NCI-H1417 treated with DMSO at 0.1 percent for 48 hours (cell line): ENCODE results near the gene ZNF354B.
"Not testable (repeated sequence)": the region's sequence is repeated elsewhere in the genome, so short reads cannot be mapped to it uniquely, and the experiment has no call there.

Experiments used
- DNase-seq: peaks from one replicate; lab custom pipeline; 2025; lab: John Stamatoyannopoulos, UW

Gene ZNF354B

GRCh38 chr5:178859625-178860521, at the start of gene ZNF354B:
ZNF354B (plus strand) TSS chr5:178859953; CDS start chr5:178861048, 1,095 bp downstream.
- DNase-seq, result peak; percentile 11

- DNase-seq, result no peak
These were observed 42.2 kb upstream of the ZNF354B start for GRCh38 chr5:178817506-178817905.

- DNase-seq, result no peak
These were observed 41.7 kb upstream of the ZNF354B start for GRCh38 chr5:178818094-178818493.

GRCh38 chr5:178820001-178820400, 39.8 kb upstream of the ZNF354B start:
- DNase-seq, result no peak

- DNase-seq, result no peak
These were observed 34.3 kb upstream of the ZNF354B start for GRCh38 chr5:178825444-178825843.

- DNase-seq, result no peak
These were observed 33.5 kb upstream of the ZNF354B start for GRCh38 chr5:178826216-178826615.

GRCh38 chr5:178827636-178828035, 32.1 kb upstream of the ZNF354B start:
- DNase-seq, result no peak

GRCh38 chr5:178831049-178831448, 28.7 kb upstream of the ZNF354B start:
- DNase-seq, result no peak

GRCh38 chr5:178832618-178833201, 27.0 kb upstream of the ZNF354B start:
- no peak for DNase-seq

- DNase-seq, result no peak
These were observed 23.1 kb upstream of the ZNF354B start for GRCh38 chr5:178836628-178837027.

- DNase-seq, result not testable (repeated sequence)
These were observed 20.9 kb upstream of the ZNF354B start for GRCh38 chr5:178838695-178839318.

- no peak for DNase-seq
These were observed 20.4 kb upstream of the ZNF354B start for GRCh38 chr5:178839319-178839704.

- DNase-seq, result not testable (repeated sequence)
These were observed 19.4 kb upstream of the ZNF354B start for GRCh38 chr5:178840399-178840798.

- no peak for DNase-seq
These were observed 10.4 kb upstream of the ZNF354B start for GRCh38 chr5:178849316-178849715.

GRCh38 chr5:178851951-178852350, 7.8 kb upstream of the ZNF354B start:
- DNase-seq, result no peak

- no peak for DNase-seq
These were observed 5.5 kb upstream of the ZNF354B start for GRCh38 chr5:178854284-178854683.

GRCh38 chr5:178860615-178861014, 862 bp downstream of the ZNF354B start:
- not testable (repeated sequence) for DNase-seq

GRCh38 chr5:178861627-178862026, 1.9 kb downstream of the ZNF354B start:
- DNase-seq, result no peak

GRCh38 chr5:178866946-178867345, 7.2 kb downstream of the ZNF354B start:
- no peak for DNase-seq

- DNase-seq, result no peak
These were observed 9.8 kb downstream of the ZNF354B start for GRCh38 chr5:178869577-178869976.

GRCh38 chr5:178870411-178870810, 10.7 kb downstream of the ZNF354B start:
- no peak for DNase-seq

GRCh38 chr5:178872302-178872701, 12.5 kb downstream of the ZNF354B start:
- DNase-seq, result no peak
